Left lung (tissue), 10 donors: ENCODE data around the gene ZC3HAV1L. TPM values are rescaled to one million over a fixed set of nuclear protein-coding genes. Genes with fewer than 3 reads are reported as not detected.

Source experiments
- ATAC-seq: fragments of 200-7000 bp; cut with Tn5 transposase; one replicate; pipeline ENCODE4 v1.9.1; 2020; ENCODE audit warnings: moderate library complexity
- DNase-seq, 4 donors: peaks; one replicate each; pipeline ENCODE4 v3.0.0-alpha.2; 2013 to 2020
- H3K27ac ChIP-seq, 2 donors: fragments of 200-600 bp; sonication (generic) in 1 of 2; one replicate each; pipeline versions ENCODE4 v1.5.0 to v1.8.0; 2020 to 2021
- H3K27me3 ChIP-seq, 2 donors: fragments of 200-600 bp; sonication (generic) in 1 of 2; one replicate each; pipeline versions ENCODE4 v1.5.0 to v1.8.0; 2020 to 2021
- H3K36me3 ChIP-seq, 2 donors: fragments of 200-600 bp; sonication (generic) in 1 of 2; one replicate each; pipeline versions ENCODE4 v1.5.0 to v1.8.0; 2020 to 2021
- H3K4me1 ChIP-seq, 2 donors: fragments of 200-600 bp; one replicate each; pipeline ENCODE4 v1.8.0; 2021
- H3K4me3 ChIP-seq, 2 donors: fragments of 200-600 bp; sonication (generic) in 1 of 2; one replicate each; pipeline versions ENCODE4 v1.5.0 to v1.8.0; 2020 to 2021; ENCODE audit warnings: mild to moderate bottlenecking in 1 of 2
- H3K9me3 ChIP-seq, 2 donors: fragments of 200-600 bp; sonication (generic) in 1 of 2; one replicate each; pipeline versions ENCODE4 v1.5.0 to v1.8.0; 2020 to 2021
- intact Hi-C, 2 donors: fragments of 100-400 bp; cut with DNase I; formaldehyde crosslinking; loops; one replicate each; pipeline versions ENCODE4 v1.11.2 to v1.14.2; 2022
- polyA plus RNA-seq, 6 donors: library from polyadenylated mRNA; unstranded; fragments of 120-200 nt; gene quantifications; one replicate each; pipeline ENCODE4 v1.2.1, GENCODE V29; 2013; ENCODE audit not compliant: insufficient read length in 6 of 6
- total RNA-seq, 2 donors: library from RNA; stranded (reverse); fragmentation: NEBNext Ultra II Directional; extraction: Animal tissue kit (Norgen Biotek cat#: 25700); gene quantifications; one replicate each; pipeline ENCODE4 v1.2.1, GENCODE V29; 2021
- TF ChIP-seq, protein P1 (sequence below), 2 donors: fragments of 200-600 bp; sonication (generic) in 1 of 2; IDR thresholded peaks; one replicate each; pipeline versions ENCODE4 v1.5.0 to v1.8.0; 2021; ENCODE audit warnings: antibody characterized with exemption in 2 of 2
- donor health status: DM: no; HTN: yes; CAD: no.
- donor health status: DM: no; HTN: no; CAD: no.

Gene ZC3HAV1L
- total and polyA plus RNA-seq, 8 donors, result 8.4 to 27.9 (median 23.9) TPM

DNA sequence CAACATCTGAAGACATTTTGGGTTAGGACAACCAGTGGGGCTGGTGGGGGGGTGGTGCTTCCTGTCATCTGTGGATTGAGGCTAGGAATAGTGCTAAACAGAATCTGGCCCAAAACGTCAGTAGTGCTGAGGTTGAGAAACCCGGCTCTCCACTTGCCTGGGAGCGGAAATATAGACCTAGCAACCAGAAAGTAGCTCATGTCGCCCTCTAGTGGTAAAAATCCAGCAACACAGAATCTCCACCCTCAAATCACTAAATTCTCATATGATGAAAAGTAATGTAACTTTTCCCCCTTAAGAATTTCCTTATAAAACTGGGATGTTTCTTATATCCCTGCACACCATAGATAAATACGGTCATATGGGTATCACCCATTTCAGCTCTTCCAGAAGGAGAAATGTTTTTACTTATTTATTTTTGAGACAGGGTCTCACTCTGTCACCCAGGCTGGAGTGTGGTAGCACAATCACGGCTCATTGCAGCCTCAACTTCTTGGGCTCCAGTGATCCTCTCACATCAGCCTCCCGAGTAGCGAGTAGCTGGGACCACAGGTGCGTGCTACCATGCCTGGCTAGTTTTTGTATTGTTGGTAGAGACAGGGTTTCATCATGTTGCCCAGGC is 39.3 kb upstream of the ZC3HAV1L start:
- Histone ChIP-seq H3K27ac (peak overlapping the region in 1 of 2 donors; percentile 57), H3K4me1 (peaks cover 0 to 23% of the 10 kb centered on the region in 2 donors), H3K36me3 (peaks cover 5 to 97% of the 10 kb centered on the region in 2 donors), H3K27me3 (no peaks in the 10 kb centered on the region), H3K9me3 (no peaks in the 10 kb centered on the region), H3K4me3 (no peak overlapping the region)
- intact Hi-C loops, result no loop called here
- ATAC-seq (peak; percentile 93), DNase-seq (peak in 3 of 4 donors; percentile 61 to 86 (median 72))
- TF ChIP-seq, protein P1, sequence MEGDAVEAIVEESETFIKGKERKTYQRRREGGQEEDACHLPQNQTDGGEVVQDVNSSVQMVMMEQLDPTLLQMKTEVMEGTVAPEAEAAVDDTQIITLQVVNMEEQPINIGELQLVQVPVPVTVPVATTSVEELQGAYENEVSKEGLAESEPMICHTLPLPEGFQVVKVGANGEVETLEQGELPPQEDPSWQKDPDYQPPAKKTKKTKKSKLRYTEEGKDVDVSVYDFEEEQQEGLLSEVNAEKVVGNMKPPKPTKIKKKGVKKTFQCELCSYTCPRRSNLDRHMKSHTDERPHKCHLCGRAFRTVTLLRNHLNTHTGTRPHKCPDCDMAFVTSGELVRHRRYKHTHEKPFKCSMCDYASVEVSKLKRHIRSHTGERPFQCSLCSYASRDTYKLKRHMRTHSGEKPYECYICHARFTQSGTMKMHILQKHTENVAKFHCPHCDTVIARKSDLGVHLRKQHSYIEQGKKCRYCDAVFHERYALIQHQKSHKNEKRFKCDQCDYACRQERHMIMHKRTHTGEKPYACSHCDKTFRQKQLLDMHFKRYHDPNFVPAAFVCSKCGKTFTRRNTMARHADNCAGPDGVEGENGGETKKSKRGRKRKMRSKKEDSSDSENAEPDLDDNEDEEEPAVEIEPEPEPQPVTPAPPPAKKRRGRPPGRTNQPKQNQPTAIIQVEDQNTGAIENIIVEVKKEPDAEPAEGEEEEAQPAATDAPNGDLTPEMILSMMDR (IDR thresholded peaks at IDR 0.05), result peak; percentile 83 to 84

DNA sequence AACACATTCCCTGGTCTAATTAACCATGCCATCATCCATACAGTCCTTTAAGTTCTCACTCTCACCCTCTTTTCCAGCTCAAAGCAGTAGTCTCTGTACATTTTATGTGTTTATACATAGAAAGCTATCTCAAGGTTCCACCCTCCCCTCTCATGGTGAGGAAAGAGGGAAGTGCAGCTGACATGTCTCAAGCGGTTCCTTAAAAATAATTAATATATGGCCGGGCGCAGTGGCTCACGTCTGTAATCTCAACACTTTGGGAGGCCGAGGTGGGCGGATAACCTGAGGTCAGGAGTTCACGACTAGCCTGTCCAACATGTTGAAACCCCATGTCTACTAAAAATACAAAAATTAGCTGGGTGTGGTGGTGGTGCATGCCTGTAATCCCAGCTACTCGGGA is 37.0 kb upstream of the ZC3HAV1L start:
- Histone ChIP-seq H3K27me3 (no peaks in the 10 kb centered on the region), H3K36me3 (peaks cover 0 to 97% of the 10 kb centered on the region in 2 donors), H3K27ac (no peak overlapping the region), H3K9me3 (no peaks in the 10 kb centered on the region), H3K4me1 (peaks cover 0 to 23% of the 10 kb centered on the region in 2 donors), H3K4me3 (no peak overlapping the region)
- intact Hi-C loops, result no loop called here
- ATAC-seq (no peak), DNase-seq (no peak)
- TF ChIP-seq, protein P1 (IDR thresholded peaks at IDR 0.05), result no peak

DNA sequence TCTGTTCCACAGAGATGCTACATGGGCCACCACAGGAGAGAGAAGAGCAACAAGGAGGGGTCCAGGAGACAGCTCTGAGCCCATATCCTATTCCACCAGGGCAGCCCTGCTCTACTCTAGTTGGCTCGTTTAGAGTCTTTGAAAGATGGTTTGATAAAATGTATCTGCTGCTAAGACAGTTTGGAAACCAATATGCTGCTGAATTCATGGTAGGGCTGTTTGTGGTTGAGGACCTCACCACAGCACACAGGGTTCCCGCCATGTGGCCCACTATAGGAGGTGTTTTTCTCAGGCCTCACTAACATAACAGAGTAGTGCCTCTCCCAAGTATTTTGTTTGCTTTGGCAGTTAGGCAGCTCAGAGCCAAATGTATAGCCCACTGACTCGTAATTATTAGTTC is 35.8 kb upstream of the ZC3HAV1L start:
- Histone ChIP-seq H3K27me3 (no peaks in the 10 kb centered on the region), H3K9me3 (no peaks in the 10 kb centered on the region), H3K36me3 (peaks cover 0 to 97% of the 10 kb centered on the region in 2 donors), H3K4me3 (no peak overlapping the region), H3K4me1 (peaks cover 0 to 20% of the 10 kb centered on the region in 2 donors), H3K27ac (no peak overlapping the region)
- ATAC-seq (no peak), DNase-seq (no peak)
- TF ChIP-seq, protein P1 (IDR thresholded peaks at IDR 0.05), result no peak
- intact Hi-C loops, result no loop called here

DNA sequence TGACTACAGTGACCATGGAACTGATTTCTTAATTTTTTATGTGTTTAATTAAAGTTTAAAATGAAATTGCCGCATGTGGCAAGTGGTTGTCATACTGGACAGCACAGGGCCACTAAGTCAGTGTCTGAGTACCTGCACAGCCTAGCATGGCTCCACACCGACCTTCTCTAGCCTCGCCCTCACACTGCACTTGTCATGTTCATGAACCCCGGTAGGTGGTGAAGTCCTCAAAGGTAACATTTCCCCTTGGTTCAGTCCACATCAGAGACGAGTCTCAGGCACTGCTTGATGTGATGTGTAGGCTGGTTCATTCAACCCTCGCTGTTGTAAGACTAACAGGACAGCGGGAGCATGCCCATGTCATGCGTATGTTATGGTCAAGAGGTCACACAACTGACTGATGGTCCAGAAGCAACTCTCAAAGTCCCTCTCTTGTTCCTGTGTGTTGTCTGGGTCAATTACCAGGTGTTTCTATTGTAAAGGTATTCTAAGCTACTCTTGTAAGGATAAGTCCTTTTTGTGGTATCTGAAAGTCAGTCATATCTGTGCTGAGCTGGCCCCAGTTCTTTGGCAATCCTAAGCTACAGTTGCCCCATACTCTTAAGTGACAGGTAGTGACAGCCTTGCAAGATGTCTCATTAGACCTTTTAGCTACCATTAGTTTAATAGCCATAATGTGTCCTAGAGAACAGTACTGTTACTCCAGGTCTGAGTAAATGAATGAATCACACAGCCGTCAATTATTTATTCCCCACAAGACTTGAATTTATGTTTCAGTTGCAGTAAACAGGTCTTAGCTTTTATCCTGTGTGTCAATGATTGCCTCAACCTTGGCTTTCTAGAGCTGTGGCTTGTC is 32.9 kb upstream of the ZC3HAV1L start:
- no peak overlapping the region for H3K27ac ChIP-seq
- TF ChIP-seq, protein P1 (IDR thresholded peaks at IDR 0.05), result no peak
- peaks cover 0 to 11% of the 10 kb centered on the region in 2 donors for H3K4me1 ChIP-seq
- DNase-seq, result no peak
- H3K4me3 ChIP-seq, result no peak overlapping the region
- H3K9me3 ChIP-seq, result no peaks in the 10 kb centered on the region
- H3K36me3 ChIP-seq, result peaks cover 0 to 100% of the 10 kb centered on the region in 2 donors
- ATAC-seq, result no peak
- H3K27me3 ChIP-seq, result no peaks in the 10 kb centered on the region
- intact Hi-C loops, result no loop called here

DNA sequence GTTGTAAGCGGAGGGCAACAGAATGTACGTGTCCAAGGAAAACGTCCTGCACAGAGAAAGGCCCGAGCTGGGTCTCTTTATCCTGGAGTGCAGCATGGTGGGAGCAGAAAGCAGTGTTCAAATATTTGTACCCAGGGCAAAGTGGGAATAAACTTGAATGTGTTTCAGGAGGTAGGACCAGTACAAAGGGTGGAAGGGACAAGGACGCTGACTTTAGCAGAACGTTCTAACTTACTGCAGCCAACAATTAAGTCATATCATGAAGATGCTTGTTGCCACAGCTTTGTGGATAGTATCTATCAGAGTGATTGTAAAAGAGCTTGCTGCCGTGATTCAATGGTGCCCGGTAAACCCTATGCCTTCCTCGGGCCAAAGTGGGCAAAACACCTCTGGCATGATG is 30.5 kb upstream of the ZC3HAV1L start:
- no peak for ATAC-seq
- intact Hi-C loops, result no loop called here
- TF ChIP-seq, protein P1 (IDR thresholded peaks at IDR 0.05), result no peak
- Histone ChIP-seq H3K4me3 (no peak overlapping the region), H3K36me3 (peaks cover 0 to 100% of the 10 kb centered on the region in 2 donors), H3K4me1 (no peaks in the 10 kb centered on the region), H3K27me3 (no peaks in the 10 kb centered on the region), H3K27ac (no peak overlapping the region), H3K9me3 (no peaks in the 10 kb centered on the region)
- no peak for DNase-seq
